Measurements from ENCODE around the gene CCL19. TPM values are rescaled to one million over a fixed set of nuclear protein-coding genes. Genes with fewer than 3 reads are reported as not detected.

The CCL19 gene
- total RNA-seq, 2 donors from 2014 or later: not detected

DNA sequence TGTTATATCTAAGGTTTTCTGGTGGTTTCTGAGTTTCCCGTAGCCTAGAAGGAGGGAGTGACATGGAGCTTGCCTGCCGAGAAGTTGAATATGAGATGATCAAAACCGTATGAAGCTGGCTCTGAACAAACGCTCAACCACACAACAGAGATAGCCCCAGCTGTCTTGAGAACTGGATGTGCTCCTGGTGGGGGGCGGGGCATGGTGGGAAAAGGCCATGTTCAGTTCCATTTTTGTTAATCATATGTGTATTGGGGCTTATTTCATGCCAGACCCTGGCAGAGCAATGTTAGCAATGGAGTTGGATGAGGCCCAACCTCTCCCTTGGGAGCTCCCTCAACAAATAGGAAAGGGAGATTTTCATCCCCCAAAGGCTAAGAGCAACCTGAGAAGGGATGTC lies 4.8 kb downstream of the CCL19 start:
- no peaks in the 10 kb centered on the region for H3K4me1 Mint-ChIP-seq
- H3K9me3 Mint-ChIP-seq: no peaks in the 10 kb centered on the region
- H3K27ac Mint-ChIP-seq: no peak overlapping the region
- H3K36me3 Mint-ChIP-seq (ENCODE audit: low read depth): peaks cover 2% of the 10 kb centered on the region
- no peak overlapping the region for H3K27ac ChIP-seq (ENCODE audit: low read depth, low read length)
- H3K4me1 ChIP-seq (ENCODE audit: control insufficient read depth, insufficient read depth, low read length): no peaks in the 10 kb centered on the region
- no peaks in the 10 kb centered on the region for H3K9me3 ChIP-seq (ENCODE audit: control insufficient read depth, low read length)
- TF ChIP-seq, protein P1, sequence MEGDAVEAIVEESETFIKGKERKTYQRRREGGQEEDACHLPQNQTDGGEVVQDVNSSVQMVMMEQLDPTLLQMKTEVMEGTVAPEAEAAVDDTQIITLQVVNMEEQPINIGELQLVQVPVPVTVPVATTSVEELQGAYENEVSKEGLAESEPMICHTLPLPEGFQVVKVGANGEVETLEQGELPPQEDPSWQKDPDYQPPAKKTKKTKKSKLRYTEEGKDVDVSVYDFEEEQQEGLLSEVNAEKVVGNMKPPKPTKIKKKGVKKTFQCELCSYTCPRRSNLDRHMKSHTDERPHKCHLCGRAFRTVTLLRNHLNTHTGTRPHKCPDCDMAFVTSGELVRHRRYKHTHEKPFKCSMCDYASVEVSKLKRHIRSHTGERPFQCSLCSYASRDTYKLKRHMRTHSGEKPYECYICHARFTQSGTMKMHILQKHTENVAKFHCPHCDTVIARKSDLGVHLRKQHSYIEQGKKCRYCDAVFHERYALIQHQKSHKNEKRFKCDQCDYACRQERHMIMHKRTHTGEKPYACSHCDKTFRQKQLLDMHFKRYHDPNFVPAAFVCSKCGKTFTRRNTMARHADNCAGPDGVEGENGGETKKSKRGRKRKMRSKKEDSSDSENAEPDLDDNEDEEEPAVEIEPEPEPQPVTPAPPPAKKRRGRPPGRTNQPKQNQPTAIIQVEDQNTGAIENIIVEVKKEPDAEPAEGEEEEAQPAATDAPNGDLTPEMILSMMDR (conservative IDR thresholded peaks at IDR 0.05): no peak
- 88 to 92% methylated on average over 4 to 5 of the region's 5 CpGs for WGBS, 2 experiments (ENCODE audit: insufficient coverage in 1 of 2, insufficient read length in 1 of 2)
- no peak overlapping the region for H3K4me3 Mint-ChIP-seq
- DNase-seq: no peak
- H3K9ac ChIP-seq (ENCODE audit: extremely low read depth, low read length, poor library complexity, severe bottlenecking): no peak overlapping the region
- no peaks in the 10 kb centered on the region for H3K27me3 ChIP-seq (ENCODE audit: control insufficient read depth, insufficient read depth, low read length, poor library complexity, severe bottlenecking)
- H3K27me3 Mint-ChIP-seq (ENCODE audit: insufficient read depth): peaks cover 4% of the 10 kb centered on the region
- H3K4me3 ChIP-seq (ENCODE audit: low read length): no peak overlapping the region
- H3K36me3 ChIP-seq (ENCODE audit: control insufficient read depth, insufficient read depth, low read length): no peaks in the 10 kb centered on the region

DNA sequence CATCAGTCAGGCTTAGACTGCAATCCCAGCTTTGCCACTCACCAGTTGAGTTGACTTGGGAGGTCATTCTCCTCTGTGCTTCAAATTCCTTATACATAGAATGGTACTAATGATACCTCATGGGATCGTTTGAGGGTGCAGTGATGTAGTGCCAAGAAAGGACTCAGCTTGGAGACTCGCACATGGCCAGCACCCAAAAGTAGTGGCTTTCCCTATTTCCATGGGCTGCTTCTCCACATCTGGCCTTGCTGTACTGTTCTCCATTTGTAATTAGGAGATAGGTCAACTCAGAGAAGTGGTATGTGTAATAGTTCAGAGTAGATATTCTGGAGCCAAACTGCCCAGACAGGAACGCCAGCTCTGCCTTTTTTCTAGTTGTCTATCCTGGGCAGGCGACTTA lies 5.5 kb downstream of the CCL19 start:
- H3K4me1 Mint-ChIP-seq: no peaks in the 10 kb centered on the region
- no peaks in the 10 kb centered on the region for H3K9me3 ChIP-seq (ENCODE audit: control insufficient read depth, low read length)
- H3K27ac ChIP-seq (ENCODE audit: low read depth, low read length): no peak overlapping the region
- TF ChIP-seq, protein P1 (conservative IDR thresholded peaks at IDR 0.05): no peak
- 91 to 92% methylated on average over 4 of the region's 4 CpGs for WGBS, 2 experiments (ENCODE audit: insufficient coverage in 1 of 2, insufficient read length in 1 of 2)
- no peaks in the 10 kb centered on the region for H3K4me1 ChIP-seq (ENCODE audit: control insufficient read depth, insufficient read depth, low read length)
- no peak for DNase-seq
- H3K9ac ChIP-seq (ENCODE audit: extremely low read depth, low read length, poor library complexity, severe bottlenecking): no peak overlapping the region
- H3K36me3 ChIP-seq (ENCODE audit: control insufficient read depth, insufficient read depth, low read length): no peaks in the 10 kb centered on the region
- H3K36me3 Mint-ChIP-seq (ENCODE audit: low read depth): peaks cover 7% of the 10 kb centered on the region
- H3K9me3 Mint-ChIP-seq: no peaks in the 10 kb centered on the region
- peaks cover 4% of the 10 kb centered on the region for H3K27me3 Mint-ChIP-seq (ENCODE audit: insufficient read depth)
- H3K27me3 ChIP-seq (ENCODE audit: control insufficient read depth, insufficient read depth, low read length, poor library complexity, severe bottlenecking): no peaks in the 10 kb centered on the region
- H3K4me3 ChIP-seq (ENCODE audit: low read length): no peak overlapping the region
- H3K27ac Mint-ChIP-seq: no peak overlapping the region
- no peak overlapping the region for H3K4me3 Mint-ChIP-seq

DNA sequence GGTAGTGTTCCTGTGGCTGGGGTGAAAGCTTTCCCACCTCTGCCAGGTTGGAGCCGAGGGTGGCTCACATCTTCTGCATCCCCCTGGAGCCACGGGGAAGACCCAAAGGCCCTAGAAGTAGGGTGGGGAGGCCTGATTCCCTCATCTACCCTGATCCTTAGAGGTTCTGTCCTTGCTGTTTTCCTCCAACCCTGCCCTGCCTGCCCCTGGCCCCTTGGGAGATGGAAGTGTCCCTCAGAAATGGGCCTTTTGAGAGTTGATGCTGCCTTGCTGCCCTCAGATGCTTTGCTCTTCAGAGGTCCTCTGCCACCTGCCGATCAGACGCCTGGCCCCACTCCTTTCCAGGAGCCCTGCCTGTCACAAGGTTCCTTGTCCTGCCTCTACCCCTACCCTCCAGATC lies 6.3 kb downstream of the CCL19 start:
- no peak overlapping the region for H3K27ac Mint-ChIP-seq
- no peaks in the 10 kb centered on the region for H3K9me3 Mint-ChIP-seq
- Histone ChIP-seq H3K36me3 (ENCODE audit: control insufficient read depth, insufficient read depth, low read length) (no peaks in the 10 kb centered on the region), H3K4me3 (ENCODE audit: low read length) (no peak overlapping the region), H3K9me3 (ENCODE audit: control insufficient read depth, low read length) (no peaks in the 10 kb centered on the region), H3K27ac (ENCODE audit: low read depth, low read length) (no peak overlapping the region), H3K27me3 (ENCODE audit: control insufficient read depth, insufficient read depth, low read length, poor library complexity, severe bottlenecking) (no peaks in the 10 kb centered on the region), H3K4me1 (ENCODE audit: control insufficient read depth, insufficient read depth, low read length) (no peaks in the 10 kb centered on the region), H3K9ac (ENCODE audit: extremely low read depth, low read length, poor library complexity, severe bottlenecking) (no peak overlapping the region)
- no peaks in the 10 kb centered on the region for H3K4me1 Mint-ChIP-seq
- no peak for DNase-seq
- WGBS, 2 experiments (ENCODE audit: insufficient coverage in 1 of 2, insufficient read length in 1 of 2): 94 to 96% methylated on average over 2 to 4 of the region's 4 CpGs
- TF ChIP-seq, protein P1 (conservative IDR thresholded peaks at IDR 0.05): no peak
- peaks cover 4% of the 10 kb centered on the region for H3K27me3 Mint-ChIP-seq (ENCODE audit: insufficient read depth)
- H3K36me3 Mint-ChIP-seq (ENCODE audit: low read depth): peaks cover 7% of the 10 kb centered on the region
- H3K4me3 Mint-ChIP-seq: no peak overlapping the region
